Epithelial cell of proximal tubule (primary cell): ENCODE measurements around the gene SHOC2. TPM values are rescaled to one million over a fixed set of nuclear protein-coding genes. Genes with fewer than 3 reads are reported as not detected.
A peak's percentile ranks its signal among the peaks of the same experiment; 100 is the strongest.

ENCODE experiments used
- DNase-seq: peaks from one replicate; pipeline ENCODE4 v3.0.0-alpha.2; 2011; ENCODE audit warnings: low read depth
- H3K4me3 ChIP-seq: 2 replicates; pipeline ENCODE4 v1.5.1; 2011; ENCODE audit warnings: low read depth, mild to moderate bottlenecking, low read length
- total RNA-seq: library from RNA; depleted of rRNA; stranded (reverse); fragments of >200 nt; gene quantifications from 2 replicates; pipeline ENCODE4 v1.2.3, GENCODE V29; 2015
- TF ChIP-seq, protein P1 (sequence below): conservative IDR thresholded peaks from 2 replicates; pipeline ENCODE4 v1.5.1; 2012; ENCODE audit warnings: low read depth, mild to moderate bottlenecking, low read length

SHOC2 gene
- total RNA-seq, 1 donor from 2014 or later: 14.1 TPM

DNA sequence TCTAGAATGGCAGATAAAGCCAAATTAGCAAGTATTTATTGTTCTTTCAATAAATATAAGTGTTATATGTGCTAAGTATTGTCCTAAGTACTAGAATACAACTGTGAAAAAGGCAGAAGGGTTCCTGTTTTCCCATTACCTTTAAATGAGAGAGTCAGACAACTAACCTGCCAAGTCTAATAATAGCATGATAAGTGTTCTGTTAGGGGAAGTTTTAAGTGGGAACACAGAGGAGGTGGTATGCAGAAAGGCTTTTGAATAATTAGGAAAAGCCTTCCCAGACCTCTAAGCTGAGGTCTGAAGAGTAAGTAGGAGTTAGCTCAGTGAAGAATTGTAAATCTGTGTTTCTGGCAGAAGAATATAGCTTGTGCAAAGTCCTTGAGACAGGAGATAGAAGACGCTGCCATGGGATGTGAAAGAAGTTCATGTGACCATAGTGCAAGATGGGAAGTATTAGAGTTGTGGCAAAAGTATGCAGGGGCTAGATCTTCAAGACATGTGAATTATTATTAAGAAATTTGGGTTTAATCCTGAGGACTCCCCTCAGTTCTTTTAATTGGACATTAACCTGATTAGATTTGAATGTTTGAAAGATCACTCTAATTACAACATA is 12.5 kb downstream of the SHOC2 start:
- no peak for DNase-seq
- TF ChIP-seq, protein P1, sequence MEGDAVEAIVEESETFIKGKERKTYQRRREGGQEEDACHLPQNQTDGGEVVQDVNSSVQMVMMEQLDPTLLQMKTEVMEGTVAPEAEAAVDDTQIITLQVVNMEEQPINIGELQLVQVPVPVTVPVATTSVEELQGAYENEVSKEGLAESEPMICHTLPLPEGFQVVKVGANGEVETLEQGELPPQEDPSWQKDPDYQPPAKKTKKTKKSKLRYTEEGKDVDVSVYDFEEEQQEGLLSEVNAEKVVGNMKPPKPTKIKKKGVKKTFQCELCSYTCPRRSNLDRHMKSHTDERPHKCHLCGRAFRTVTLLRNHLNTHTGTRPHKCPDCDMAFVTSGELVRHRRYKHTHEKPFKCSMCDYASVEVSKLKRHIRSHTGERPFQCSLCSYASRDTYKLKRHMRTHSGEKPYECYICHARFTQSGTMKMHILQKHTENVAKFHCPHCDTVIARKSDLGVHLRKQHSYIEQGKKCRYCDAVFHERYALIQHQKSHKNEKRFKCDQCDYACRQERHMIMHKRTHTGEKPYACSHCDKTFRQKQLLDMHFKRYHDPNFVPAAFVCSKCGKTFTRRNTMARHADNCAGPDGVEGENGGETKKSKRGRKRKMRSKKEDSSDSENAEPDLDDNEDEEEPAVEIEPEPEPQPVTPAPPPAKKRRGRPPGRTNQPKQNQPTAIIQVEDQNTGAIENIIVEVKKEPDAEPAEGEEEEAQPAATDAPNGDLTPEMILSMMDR: no peak
- H3K4me3 ChIP-seq: no peak overlapping the region

DNA sequence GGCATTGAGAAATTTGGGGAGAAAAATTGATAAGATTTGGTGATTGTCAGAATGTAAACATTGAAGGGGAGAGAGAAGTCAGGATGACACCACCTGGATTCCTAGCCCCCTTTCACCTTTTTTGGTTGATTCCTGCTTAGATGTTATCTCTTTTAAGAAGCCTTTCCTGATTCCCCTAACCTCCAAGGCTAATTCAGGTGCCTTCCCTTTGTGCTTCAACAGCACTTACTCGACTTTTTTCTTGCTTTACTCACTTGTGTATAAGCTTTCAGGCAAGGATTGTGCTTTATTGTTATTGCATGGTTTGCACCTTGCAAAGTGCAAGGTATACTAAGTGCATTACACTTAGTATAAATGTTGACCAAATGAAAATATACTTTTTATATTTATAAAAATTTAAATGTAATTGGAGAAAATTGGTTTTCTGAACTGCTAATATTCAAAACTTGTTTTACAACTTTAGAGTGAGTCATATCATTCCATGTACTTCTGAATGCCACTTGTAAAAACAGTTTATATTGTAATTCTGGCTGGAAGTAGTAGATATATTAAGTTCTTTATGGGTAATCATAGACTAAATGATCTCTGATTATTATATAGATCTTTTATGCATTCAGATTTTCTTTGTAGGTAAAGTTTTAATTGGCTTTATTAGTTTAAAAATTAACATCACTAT is 13.2 kb downstream of the SHOC2 start:
- TF ChIP-seq, protein P1: no peak
- no peak overlapping the region for H3K4me3 ChIP-seq
- DNase-seq: no peak

DNA sequence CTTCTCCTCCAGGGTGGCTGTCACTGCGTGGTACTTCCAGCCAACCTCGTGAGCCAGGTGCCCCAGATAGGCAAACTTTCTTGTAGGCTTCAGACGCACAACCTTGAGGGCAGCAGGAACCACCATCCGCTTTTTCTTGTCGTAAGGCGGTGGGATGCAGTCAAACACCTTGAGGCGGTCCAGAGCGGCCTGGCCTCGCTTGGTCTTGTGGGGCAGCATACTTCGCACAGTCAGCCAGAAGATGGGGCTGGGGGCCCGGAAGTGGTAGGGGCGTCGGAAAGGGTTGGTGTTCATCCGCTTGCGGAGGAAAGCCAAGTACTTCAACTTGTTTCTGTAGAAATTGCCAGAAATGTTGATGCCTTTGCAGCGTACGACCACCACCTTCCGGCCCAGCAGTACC is 17.4 kb downstream of the SHOC2 start:
- no peak overlapping the region for H3K4me3 ChIP-seq
- TF ChIP-seq, protein P1: no peak
- DNase-seq: no peak

DNA sequence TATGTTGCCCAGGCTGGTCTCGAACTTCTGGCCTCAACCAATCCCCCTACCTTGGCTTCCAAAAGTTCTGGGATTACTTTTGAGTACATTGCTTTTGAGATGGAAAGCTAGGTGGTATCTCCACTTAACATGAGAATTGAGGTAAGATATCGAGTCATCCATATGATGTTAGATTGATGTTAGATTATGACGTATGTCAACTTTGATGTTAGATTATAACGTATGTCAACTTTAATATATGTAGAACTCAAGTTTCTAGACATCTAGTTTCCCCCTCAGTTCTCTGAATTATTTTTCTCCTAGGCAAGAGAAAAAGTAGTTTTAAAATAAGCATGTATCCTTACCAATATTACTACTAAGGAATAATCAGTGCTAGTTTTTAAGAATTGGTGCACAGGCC is 20.0 kb downstream of the SHOC2 start:
- H3K4me3 ChIP-seq: no peak overlapping the region
- no peak for DNase-seq
- TF ChIP-seq, protein P1: no peak

DNA sequence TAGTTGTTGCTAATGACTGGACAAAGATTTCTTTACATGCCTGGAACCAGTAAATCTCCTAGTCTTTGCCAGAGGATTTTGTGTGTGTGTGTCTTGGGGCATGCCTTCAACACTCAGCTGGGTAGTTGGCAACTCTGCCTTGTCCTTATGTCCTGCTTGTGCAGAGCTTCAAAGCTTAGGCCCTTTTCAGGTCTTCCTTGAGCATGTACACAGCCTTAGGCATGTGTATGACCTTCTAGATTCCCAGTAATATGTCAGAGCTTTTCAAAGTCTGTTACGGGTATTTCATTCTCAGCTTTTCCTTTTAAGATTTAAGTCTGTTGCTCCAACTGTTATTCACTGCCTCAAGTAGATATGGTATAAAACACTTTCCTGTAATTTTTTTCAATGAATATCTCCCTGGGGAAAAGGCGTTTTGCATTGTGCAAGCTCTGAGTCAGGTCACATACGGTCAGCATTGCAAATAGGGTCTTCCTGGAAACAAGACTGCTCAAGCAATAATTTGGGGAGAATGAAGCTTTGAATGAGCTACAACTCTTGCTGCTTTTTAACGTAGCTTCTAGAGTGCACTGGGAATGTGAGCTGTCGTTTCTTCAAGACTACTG is 25.5 kb downstream of the SHOC2 start:
- TF ChIP-seq, protein P1: no peak
- H3K4me3 ChIP-seq: no peak overlapping the region
- peak; percentile 10 for DNase-seq

DNA sequence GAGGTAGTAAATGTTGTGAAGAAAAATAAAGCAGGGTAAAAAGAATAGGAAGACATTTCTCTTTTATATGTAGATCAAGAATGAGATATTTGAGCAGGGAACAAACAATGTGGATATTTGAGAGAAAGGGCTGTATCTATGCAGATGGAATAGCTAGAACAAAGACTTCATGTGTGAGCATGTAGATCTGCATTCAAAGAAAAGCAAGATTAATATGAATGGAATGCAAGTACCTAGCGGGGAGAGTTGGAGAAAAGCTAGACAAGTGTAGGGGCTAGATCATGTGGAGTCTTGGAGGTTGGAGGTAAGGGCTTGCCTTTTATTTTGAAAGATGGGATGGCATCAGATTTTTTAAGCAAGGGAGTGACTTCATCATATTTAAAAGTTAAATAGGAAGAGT is 27.1 kb downstream of the SHOC2 start:
- no peak overlapping the region for H3K4me3 ChIP-seq
- DNase-seq: no peak
- TF ChIP-seq, protein P1: no peak
